Endodermal cell (in vitro differentiated cells): ENCODE measurements around the gene GZMH. TPM values are rescaled to one million over a fixed set of nuclear protein-coding genes. Genes with fewer than 3 reads are reported as not detected.

Experiments used
- DNase-seq: peaks from one replicate; pipeline ENCODE4 v3.0.0-alpha.2; 2017
- H3K27ac ChIP-seq: 2 replicates; pipeline ENCODE4 v1.5.1; 2013; ENCODE audit warnings: mild to moderate bottlenecking, low read depth, low read length, moderate library complexity
- H3K27me3 ChIP-seq: 2 replicates; pipeline ENCODE4 v1.6.1; 2013; ENCODE audit warnings: mild to moderate bottlenecking, low read length, moderate library complexity; ENCODE audit not compliant: insufficient read depth, control insufficient read depth, poor library complexity, severe bottlenecking
- H3K36me3 ChIP-seq: 2 replicates; pipeline ENCODE4 v1.7.0; 2013; ENCODE audit warnings: mild to moderate bottlenecking, low read length, moderate library complexity; ENCODE audit not compliant: control insufficient read depth, insufficient read depth
- H3K4me1 ChIP-seq: one replicate; pipeline ENCODE4 v1.7.0; 2013; ENCODE audit warnings: low read length; ENCODE audit not compliant: control insufficient read depth, insufficient read depth
- H3K4me3 ChIP-seq: 2 replicates; pipeline ENCODE4 v1.5.1; 2013; ENCODE audit warnings: mild to moderate bottlenecking, low read length, moderate library complexity
- H3K9ac ChIP-seq: 2 replicates; pipeline ENCODE4 v1.6.1; 2013; ENCODE audit warnings: mild to moderate bottlenecking, low read length, moderate library complexity; ENCODE audit not compliant: poor library complexity, severe bottlenecking; ENCODE audit errors: extremely low read depth
- H3K9me3 ChIP-seq: 2 replicates; pipeline ENCODE4 v1.6.1; 2013; ENCODE audit warnings: mild to moderate bottlenecking, low read length, moderate library complexity; ENCODE audit not compliant: control insufficient read depth
- H3K27ac Mint-ChIP-seq: 2 replicates; pipeline ENCODE4 v1.8.0; 2020; ENCODE audit warnings: mixed read lengths
- H3K27me3 Mint-ChIP-seq: 2 replicates; pipeline ENCODE4 v1.8.0; 2021; ENCODE audit warnings: mild to moderate bottlenecking, mixed read lengths; ENCODE audit not compliant: insufficient read depth
- H3K36me3 Mint-ChIP-seq: 2 replicates; pipeline ENCODE4 v1.8.0; 2020; ENCODE audit warnings: low read depth, mixed read lengths
- H3K4me1 Mint-ChIP-seq: 2 replicates; pipeline ENCODE4 v1.8.0; 2020; ENCODE audit warnings: mixed read lengths
- H3K4me3 Mint-ChIP-seq: 2 replicates; pipeline ENCODE4 v1.8.0; 2020; ENCODE audit warnings: mild to moderate bottlenecking, moderate library complexity, mixed read lengths
- H3K9me3 Mint-ChIP-seq: 2 replicates; pipeline ENCODE4 v1.8.0; 2020; ENCODE audit warnings: mild to moderate bottlenecking, mixed read lengths
- CTCF ChIP-seq: fragments of 200-600 bp; sonication (generic); conservative IDR thresholded peaks from 2 replicates; pipeline ENCODE4 v1.5.0; 2021; ENCODE audit warnings: antibody characterized with exemption, mild to moderate bottlenecking
- WGBS, 2 experiments: methylation state at CpG; one replicate each; pipeline versions ENCODE4 v1.1.5 to v1.1.7; 2013; ENCODE audit warnings: missing lambda C conversion rate in 2 of 2, mixed read lengths in 1 of 2; ENCODE audit not compliant: insufficient coverage in 1 of 2, insufficient read length in 1 of 2; 5-methylcytosine and 5-hydroxymethylcytosine counted together
- total RNA-seq, 2 donors: library from RNA; stranded (reverse); fragmentation: NEBNext Ultra II Directional in 1 of 2; extraction: Animal tissue kit (Norgen Biotek cat#: 25700) in 1 of 2; gene quantifications; 2 replicates in 1 of 2; 3 replicates in 1 of 2; pipeline ENCODE4 v1.2.1, GENCODE V29; 2021

The GZMH gene
- total RNA-seq, 2 donors from 2014 or later, result not detected

- Histone ChIP-seq H3K9ac (no peak overlapping the region), H3K9me3 (no peaks in the 10 kb centered on the region), H3K27me3 (no peaks in the 10 kb centered on the region), H3K36me3 (no peaks in the 10 kb centered on the region), H3K27ac (no peak overlapping the region), H3K4me1 (no peaks in the 10 kb centered on the region), H3K4me3 (no peak overlapping the region)
- no peak for TF ChIP-seq CTCF
- H3K4me1 Mint-ChIP-seq, result no peaks in the 10 kb centered on the region
- 95% methylated on average over 1 of the region's 2 CpGs; no CpG with 5 or more reads in 1 of the 2 experiments for WGBS, 2 experiments
- no peak overlapping the region for H3K4me3 Mint-ChIP-seq
- no peaks in the 10 kb centered on the region for H3K36me3 Mint-ChIP-seq
- no peak for DNase-seq
- H3K9me3 Mint-ChIP-seq, result no peaks in the 10 kb centered on the region
- no peak overlapping the region for H3K27ac Mint-ChIP-seq
- H3K27me3 Mint-ChIP-seq, result no peaks in the 10 kb centered on the region
Measured at GRCh38 chr14:24578558-24578957, 30.9 kb downstream of the GZMH start.

GRCh38 chr14:24576771-24577170 is 32.7 kb downstream of the GZMH start:
- no peak overlapping the region for H3K9ac ChIP-seq
- 96% methylated on average over 4 to 5 of the region's 5 CpGs for WGBS, 2 experiments
- Mint-ChIP-seq H3K27me3 (no peaks in the 10 kb centered on the region), H3K4me3 (no peak overlapping the region), H3K4me1 (no peaks in the 10 kb centered on the region), H3K9me3 (no peaks in the 10 kb centered on the region), H3K36me3 (no peaks in the 10 kb centered on the region), H3K27ac (no peak overlapping the region)
- TF ChIP-seq CTCF, result no peak
- no peaks in the 10 kb centered on the region for H3K27me3 ChIP-seq
- DNase-seq, result no peak
- no peak overlapping the region for H3K27ac ChIP-seq
- H3K4me1 ChIP-seq, result no peaks in the 10 kb centered on the region
- no peak overlapping the region for H3K4me3 ChIP-seq
- no peaks in the 10 kb centered on the region for H3K36me3 ChIP-seq
- no peaks in the 10 kb centered on the region for H3K9me3 ChIP-seq

DNA sequence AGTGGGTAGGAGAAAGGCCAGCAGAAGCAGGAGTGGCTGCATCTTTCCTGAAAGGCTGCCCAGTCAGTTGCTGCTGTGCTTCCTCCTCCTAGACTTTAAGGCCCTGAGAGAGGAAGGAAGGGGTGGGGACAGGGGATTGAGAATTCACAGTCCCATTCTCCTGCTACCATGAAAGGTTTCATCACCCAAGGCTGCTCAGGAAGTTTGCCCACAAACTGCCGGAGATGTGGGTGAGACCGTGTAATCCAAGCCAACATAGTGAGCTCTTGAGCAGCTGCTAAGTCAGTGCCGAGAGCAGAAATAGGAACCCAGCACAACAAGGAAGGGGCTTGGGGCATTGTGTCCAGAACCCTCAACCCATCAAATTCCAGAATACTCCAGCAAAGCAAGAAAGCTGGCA is 33.3 kb downstream of the GZMH start, which contains the start of gene CTSG:
TSS of gene CTSG (minus strand) at position 69 of the 400 bp plus-strand sequence. CDS start at position 42, 27 bp downstream.
- Mint-ChIP-seq H3K27me3 (no peaks in the 10 kb centered on the region), H3K27ac (no peak within 1 kb of the TSS), H3K9me3 (no peaks in the 10 kb centered on the region), H3K4me3 (no peak within 1 kb of the TSS), H3K4me1 (no peaks in the 10 kb centered on the region), H3K36me3 (no peaks in the 10 kb centered on the region)
- DNase-seq, result no peak
- no peaks in the 10 kb centered on the region for H3K27me3 ChIP-seq
- H3K4me1 ChIP-seq, result no peaks in the 10 kb centered on the region
- H3K9me3 ChIP-seq, result no peaks in the 10 kb centered on the region
- H3K4me3 ChIP-seq, result no peak within 1 kb of the TSS
- H3K27ac ChIP-seq, result no peak within 1 kb of the TSS
- 93 to 100% methylated on average over 3 of the region's 3 CpGs for WGBS, 2 experiments
- no peak for TF ChIP-seq CTCF
- H3K9ac ChIP-seq, result no peak within 1 kb of the TSS
- H3K36me3 ChIP-seq, result no peaks in the 10 kb centered on the region
